ENCODE measurements around the gene ALK.

The ALK gene

DNA sequence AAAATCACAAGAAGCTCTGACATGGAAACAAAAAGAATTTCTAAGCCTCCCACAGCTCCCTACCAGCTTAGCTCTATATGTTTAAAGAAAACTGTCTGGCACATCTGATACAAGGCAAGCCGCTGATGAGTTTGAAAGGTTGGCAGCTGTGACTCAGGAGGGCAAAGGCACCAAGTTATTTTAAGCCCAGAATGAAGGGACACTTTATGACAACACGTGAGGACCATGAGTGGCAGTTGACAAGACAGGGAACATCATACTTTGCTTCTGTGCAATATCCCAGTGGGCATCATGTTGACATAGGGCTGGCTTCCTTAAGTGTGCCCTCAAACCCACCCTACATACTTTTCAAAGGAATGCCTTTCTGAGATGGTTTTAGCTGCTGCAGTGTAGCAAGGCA is 533.3 kb downstream of the ALK start:
- DNase-seq = no peak

DNA sequence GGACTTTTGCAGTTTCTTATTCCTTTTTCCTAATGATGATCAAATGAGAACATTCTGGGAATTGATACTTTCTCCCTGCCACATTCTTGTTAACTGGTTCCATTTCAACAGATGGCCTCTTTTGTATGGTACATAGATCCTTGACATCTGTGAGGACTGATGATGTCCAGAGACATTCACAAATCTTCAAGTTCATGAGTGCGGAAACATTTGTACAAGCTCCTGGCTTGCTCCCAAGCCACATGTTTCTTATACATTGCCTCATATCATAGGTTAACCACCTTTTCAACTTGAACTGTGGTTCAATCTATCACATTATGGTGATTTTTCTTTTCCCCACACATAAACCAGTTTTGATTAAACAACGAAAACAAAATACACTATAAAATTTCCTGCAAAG is 538.9 kb downstream of the ALK start:
- DNase-seq = peak; percentile 64

DNA sequence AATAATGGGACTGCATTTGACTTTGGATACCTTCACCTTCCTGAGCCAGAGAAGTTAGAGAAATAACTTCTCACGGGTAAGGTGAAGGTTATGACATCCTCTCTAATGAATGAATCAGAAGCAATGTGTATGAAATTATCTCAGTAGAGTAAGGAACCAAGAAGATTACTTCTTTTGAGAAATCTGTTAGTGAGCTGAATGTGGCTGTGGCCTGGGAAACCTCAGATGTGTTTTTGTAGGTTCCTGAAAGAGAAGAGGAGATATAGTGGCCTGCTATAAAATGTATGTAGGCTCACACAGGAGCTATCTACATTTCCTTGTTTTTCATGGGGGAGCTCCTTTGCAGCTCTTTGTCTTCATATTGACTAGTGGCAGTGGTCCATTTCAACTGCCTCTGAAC is 543.6 kb downstream of the ALK start:
- no peak for DNase-seq

DNA sequence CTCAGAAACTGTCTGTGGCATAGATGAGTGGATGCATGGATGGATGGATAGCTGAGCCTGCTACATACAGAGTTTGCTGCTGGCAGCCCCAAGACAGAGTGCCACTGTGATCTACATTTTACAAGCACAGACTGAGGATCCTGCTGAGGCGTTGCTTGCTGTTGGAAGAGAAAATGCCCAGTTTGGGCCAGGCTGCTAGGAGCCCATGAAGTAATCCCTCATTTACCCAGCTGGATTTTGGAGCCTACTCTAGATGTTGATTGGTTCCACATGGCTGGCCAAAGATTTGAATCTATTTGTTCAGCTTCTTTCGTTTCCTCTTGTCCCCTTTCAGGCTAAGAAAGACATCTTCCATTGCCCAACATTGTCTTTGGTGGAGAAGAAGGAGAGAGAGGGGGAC is 544.8 kb downstream of the ALK start:
- DNase-seq = no peak

DNA sequence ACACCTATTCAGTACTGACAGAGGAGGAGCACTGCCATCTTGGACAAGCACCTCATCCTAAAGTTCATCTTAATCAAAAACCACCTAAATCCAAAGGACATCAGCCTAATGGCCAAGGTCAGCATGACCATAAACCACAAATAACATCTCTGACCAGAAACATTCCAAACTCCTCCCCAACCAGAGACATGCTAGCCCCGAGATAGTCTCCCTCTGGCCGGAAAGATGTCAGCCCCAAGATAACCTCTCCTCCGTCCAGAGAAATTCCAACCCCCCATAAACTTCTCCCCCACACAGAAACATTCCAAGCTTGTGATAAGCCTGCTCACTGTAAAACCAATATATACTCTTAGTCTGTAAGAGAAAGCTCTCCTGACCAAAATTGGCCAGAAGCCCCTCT is 545.5 kb downstream of the ALK start:
- DNase-seq = no peak

DNA sequence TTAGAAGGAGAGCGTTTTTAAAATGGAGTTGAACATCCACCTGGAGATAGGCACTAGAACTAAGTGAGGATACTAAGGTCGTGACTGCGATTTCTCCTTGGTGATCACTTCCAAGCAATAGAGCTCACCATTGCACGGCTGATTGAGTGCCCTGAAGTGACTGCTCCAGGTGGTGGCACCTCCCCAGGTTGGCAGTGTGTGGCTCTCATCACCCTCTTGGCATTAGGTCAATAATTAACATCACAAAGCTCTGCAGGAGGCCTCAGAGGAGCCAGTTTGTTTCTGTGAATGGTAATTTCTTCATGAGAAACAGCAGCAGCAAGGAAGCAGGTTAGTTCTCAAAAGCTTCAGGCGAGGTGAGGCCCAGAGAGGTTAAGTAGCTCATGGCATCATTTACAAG is 546.6 kb downstream of the ALK start:
- peak; percentile 41 for DNase-seq

DNA sequence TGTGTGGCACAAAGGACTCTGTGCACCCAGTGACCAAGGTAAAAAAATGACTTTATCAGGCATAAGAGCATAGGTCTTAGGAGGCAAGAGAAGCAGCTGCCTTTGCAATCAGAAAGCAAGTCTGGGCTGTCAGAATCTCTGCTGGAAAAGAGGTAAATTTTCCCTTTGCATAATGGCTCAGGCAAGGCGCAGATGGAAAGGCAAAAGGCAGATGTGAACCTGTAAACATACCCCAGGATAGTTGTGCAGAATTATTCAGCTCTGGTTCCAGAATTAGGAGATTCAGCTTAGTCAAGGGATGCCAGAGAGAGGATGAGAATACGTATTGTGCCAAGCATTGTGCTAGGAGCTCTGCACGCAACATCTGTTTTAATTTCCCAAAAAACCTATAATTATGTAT is 547.5 kb downstream of the ALK start:
- peak; percentile 20 for DNase-seq

DNA sequence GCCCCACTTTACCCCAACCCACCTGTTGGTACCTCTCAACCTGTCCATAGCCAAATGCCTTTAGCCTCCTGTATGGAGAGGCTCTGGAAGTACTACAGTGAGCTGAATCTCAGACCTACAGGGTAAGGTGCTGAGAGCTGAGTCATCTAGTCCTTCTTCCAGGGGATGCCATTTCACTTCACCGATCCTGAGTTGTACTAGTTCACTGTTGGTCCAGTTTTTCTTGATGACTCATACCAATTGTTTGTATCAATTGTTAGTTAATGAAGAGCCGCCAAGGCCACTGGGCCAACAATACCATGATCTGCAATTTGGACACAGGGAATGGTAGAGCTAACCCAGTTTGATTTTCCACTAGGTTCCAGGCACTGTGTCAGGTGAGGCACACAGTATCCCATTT is 549.2 kb downstream of the ALK start:
- no peak for DNase-seq

DNA sequence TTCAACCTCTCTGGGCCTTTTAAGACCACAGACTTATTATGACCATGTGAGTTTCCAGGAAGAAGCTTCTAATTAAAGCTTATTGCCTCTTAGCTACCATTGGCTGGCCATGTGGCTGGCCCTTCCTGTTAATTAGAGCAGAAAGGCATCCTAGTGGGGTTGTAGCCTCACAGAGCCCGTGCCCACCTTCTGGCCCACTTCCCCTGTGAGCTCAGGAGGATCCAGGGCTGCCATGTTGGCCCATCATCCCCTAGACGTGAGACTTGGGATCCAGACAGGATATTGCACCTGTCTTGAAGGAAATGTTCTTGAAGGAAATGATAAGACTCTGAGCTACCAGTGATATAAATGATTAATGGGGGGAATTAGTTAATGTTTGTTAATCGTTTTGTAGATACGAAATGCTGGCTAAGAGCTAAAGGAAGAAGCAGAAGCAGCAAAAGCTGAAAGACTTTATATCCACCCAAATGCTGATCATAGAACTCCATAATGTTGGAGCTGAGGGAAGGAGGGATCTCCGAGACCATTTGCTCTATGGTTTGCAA is 550.7 kb downstream of the ALK start:
- no peak for DNase-seq

DNA sequence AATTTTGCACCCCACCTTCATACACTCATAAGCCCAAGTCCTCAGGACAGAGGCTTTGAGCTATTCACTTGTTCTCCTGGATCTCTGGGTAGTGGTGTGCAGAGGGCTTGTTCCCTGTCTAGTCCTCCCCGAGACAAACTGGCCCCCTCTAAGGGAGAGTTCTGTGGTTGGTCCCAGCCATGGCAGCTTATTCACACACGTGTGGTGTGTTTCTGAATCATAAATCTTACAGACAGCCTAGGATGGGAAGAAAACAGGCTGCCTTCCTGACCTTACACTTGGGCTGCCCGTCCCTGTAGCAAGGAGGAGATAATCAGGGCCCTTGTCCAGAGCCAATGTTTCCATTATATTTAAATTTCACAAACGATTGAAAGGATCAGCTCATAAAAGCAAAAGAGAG is 551.2 kb downstream of the ALK start:
- no peak for DNase-seq

DNA sequence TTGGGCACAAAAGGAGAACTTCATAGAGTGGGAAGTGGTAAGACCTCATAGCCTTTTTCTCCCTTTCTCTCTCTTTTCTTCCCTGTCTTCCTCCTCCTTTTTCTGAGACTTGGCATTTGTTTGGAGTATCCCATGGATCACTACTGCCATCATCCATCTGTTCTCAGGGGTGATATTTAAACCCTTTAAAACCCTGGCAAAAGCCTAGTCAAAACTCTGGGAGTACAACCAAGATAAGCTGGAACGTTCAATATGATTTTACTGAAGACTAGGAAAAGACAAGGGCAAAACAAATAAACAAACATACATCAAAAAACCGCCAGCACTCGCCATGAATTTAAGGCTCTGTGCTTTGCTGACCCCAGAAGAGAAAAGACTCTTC is 552.7 kb downstream of the ALK start:
- DNase-seq = no peak

DNA sequence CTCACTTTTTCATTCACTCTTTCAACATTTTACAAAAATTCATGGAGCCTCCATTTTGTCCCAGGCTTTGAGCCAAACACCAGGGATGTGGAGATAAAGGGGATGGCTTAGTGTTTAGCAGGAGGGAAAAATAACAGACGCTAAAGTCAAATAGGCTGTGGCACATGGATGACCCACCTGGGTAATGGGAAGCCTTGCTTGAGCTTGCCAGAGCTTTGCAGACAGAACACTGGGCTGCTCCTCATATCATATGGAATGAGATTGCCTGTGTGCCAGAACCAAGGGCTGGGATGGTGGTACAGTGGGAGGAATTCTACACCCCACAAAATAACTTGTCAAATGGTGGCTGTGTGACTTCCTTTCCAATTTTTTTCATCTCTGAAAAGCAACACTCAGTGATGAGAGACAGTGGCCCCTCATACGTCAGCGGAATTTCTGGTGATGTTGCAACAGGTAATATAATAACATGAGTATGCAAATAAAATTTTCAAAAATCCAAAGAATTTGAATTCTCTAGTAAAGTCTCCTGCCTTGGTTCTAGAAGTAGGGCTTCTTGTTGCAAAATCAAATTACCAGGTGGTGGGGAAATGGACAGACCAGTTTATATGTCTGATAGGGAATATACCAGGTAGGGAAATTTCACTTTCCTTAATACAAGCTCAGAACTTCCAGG is 553.3 kb downstream of the ALK start:
- no peak for DNase-seq

DNA sequence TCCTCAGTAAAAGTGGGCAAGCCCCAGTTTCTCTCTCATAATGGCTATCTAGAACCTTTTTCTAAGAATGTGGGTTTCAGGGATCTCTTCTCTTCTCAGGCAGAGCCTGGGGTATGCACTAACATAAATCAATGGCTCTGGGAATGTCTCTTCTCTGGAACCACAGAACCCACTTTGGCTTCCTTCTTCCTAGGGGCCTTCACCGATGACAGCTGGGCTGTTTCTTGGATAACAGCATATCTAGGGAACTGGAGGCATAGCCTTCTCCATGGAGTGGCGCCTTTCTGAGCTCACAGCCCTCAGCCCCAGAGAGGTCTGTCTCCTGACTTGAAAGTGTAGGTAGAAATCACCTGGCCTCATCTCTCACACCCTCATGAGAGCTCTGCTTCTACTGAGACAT is 558.3 kb downstream of the ALK start:
- no peak for DNase-seq

DNA sequence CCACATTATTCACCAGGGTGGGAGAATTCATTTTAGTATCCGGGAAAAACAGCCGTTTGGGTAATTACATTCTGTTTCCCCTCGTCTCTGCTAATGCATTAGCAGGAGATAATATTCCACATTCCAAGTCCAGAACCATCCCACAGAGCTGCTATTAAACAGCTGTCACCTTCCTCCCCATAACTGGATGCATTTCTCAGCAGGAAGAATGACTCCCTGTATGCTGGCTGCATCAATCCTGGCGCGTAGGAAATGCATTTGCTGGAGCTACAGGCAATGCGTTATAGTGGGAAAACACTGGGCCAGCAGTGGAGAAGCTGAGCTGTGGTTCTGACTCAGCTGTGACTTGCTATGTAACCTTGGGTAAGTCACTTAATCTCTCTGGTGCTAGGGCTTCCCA is 560.2 kb downstream of the ALK start:
- peak; percentile 22 for DNase-seq

DNA sequence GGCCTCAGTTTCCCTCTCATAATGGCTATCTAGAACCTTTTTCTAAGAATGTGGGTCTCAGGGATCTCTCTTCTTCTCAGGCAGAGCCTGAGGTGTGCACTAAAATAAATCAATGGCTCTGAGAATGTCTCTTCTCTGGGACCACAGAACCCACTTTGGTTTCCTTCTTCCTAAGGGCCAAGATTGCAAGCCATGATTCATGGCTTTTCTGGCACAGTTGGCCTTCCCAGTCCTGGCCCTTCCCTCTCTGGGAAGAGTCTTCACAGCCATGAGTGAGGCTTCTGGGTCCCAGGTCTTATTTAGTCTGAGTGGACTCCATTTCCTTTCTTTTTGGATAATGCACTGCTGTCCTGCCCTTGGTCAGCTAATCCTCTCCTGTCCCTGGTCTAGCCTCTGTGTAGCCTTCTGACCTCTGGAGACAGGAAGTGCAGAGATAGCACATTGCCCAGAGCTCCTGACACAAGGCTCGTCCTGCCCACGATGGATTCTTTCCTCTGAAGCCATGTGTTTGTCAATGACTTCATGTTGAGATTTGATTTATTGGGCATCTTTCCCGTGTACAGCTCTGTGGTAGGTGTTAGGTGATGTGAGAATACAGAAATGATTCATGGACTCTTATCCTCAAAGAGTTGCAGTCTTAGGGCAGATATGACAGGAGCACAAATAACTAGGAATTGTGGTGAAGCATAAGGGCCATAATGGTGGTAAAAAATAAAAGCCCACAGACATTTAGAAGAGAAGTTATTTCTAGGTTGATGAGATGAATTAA is 561.2 kb downstream of the ALK start:
- DNase-seq = no peak

DNA sequence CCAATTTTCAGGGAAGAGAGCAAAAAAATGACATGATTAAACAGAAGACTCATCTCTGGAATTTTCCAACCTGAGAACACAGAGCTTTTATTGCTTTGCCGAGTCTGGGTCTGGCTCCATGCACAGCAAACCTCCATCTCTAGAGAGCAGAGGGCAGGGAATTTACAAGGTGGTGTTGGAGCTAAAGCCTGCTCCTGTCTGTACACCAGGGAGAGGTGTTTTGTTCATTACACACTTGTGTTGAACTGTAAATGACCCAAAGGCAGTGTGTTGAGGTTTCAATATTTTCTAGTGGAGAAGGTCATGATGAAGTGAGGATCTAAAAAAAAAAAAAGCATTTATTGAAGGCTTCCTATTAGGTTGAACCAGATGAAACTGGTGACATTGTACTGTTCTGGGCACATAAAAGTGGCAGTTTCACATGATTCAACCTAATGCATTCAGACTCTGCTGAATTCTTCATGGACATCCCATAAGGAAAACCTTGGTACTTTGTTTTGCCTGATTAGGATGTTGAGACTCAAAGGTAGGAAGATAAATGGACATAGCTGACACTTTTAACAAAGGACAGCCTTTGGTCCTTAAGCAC is 567.9 kb downstream of the ALK start:
- no peak for DNase-seq

DNA sequence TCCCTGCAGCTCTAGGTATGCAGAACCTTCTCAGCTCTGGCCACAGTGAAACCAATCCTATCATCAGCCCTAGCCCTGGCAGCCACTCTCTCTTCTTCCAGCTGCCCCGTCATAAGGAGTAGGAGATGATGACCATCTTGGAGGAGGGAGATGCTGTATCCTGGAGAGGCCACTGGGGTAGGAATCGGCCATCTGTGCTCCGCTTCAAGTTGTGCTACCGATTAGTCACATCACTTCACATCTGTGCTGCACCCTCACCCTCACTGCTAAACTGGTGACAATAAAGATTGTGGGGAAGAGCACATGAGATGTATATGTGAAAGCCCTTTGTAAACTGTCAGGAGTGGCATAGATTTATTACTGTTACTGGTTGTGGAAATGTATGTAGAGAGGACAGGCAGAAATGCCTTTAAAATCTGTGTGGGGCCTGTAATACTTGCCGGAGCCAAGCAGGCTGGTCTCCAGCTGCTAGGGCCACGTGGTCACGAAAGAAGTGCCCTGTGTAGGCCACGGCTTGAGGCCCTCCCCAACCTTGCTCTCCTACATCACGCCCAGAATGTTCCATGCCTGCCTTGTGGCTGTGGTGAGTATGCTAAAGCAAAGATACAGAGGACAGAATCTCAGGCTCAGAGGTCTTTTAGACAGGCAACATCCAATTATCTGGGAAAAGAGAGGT is 569.3 kb downstream of the ALK start:
- no peak for DNase-seq

DNA sequence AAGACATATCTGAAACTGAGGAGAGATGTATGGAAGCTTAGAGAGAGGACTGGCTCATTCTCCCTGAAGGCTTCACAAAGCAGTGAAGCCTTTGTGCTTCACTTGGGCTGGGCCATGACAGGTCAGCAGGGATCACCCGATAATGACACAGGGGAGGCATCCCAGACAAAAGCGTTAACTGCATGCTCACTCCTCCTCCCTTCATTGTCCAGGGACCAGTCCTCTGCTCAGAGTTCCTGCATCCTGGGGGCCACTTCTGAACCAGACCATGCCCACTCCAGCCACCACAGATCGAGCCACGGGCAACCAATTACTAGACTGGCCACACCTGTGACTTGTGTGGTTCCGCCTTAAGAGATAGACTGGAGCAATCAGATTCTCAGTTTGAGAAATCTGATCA is 570.1 kb downstream of the ALK start:
- no peak for DNase-seq

DNA sequence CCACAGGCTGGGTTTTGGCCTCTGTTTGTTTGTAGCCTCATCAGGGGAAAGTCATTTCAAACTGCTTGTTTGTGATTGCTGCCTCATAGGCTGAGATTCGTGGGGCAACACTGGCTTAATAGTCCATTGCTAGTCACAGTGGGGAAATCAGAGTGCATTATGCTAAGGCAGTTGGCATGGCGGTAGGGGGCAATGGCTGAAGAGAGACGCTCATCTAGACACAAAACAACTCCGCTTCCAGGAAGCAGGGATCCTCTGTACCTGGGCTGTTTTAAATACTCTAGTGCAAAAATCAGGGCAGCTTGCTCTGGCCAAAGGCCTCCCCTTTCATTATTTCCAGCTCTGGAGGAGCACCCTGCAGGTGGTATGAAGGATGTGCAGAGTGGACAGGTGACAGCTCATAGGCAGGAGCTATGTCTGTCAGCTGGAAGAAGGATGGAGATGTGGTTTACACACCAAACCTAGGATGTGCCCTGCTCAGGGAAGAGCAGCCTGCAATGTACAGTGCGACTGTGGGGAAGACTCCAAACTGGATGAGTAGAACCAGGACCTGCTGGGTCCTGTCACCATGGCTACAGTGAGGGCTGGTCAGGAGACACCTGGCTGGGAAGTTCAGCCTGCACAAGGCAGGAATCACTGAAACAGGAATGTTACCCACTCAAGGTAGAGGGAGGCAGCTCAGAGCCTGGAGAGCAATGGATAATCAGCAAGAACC is 571.9 kb downstream of the ALK start:
- DNase-seq = no peak

DNA sequence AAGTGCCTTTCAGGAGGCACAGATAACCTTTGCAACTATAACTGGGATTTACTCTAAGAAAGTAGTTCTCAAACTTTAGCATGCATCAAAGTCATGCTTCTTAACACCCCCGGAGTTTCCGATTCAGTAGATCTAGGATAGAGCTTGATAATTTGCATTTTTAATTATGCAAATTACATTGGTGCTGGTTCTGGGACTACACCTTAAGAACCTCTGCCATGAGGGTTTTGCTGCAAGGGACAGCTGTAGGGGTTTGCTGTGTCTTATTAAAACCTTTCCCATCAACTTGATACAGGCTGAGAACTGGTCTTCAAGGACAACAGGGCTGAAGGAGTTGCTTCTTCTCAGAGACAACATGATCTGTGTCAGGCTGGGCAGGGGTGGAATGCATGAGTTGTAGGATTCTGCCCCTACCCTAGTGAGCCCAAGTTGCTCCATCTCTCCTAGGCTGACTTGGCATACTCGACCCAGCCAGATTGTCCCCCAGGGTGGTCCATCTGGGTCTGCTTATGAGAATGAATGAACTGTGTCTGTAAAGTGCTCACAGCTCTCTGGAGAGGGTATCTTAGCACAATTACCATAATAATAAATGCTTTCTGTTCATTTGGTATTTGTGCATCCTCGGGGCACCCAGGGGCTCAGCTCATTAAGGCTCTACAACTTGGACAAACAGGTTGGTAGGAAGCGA is 573.5 kb downstream of the ALK start:
- no peak for DNase-seq

DNA sequence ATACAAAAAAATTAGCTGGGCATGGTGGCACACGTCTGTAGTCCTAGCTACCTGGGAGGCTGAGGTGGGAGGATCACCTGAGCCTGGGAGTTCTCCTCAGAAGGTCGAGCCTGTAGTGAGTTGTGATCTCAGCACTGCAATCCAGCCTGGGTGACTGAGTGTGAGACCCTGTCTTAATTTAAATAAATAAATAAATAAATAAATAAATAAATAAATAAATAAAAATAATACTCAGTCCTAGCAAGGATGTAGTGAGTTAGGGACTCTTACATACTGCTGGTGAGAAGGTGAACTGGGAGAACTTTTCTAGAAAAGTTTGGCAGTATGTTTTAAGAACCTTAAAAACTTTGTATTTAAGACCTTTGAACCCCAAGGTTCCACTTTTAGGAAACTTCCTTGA is 576.1 kb downstream of the ALK start:
- no peak for DNase-seq

DNA sequence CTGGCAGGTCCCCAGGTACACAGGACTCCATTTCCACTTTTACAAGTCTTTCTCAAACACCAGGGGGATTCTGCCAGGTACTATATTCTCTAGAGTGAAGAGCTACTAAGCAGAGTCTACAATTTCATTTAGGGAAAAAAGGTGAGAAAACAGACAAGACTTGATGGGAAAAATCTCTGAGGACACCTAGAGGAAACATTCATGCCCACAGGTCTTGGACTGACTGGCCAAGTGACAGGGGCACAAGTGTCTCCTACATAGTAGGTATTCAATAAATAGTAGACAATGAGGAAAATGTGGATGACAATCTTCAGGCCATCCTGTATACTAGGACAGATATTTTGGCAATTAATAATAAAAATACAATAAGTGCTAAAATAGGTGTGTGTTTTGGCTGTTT is 577.6 kb downstream of the ALK start:
- peak; percentile 90 for DNase-seq

Measured in NCI-H2171 treated with DMSO at 0.1 percent for 48 hours (cell line).